Heart right ventricle (tissue), 16 donors: ENCODE measurements around the gene C1orf167. TPM values are rescaled to one million over a fixed set of nuclear protein-coding genes. Genes with fewer than 3 reads are reported as not detected.
A peak's percentile ranks its signal among the peaks of the same experiment; 100 is the strongest.

Experiments
- ATAC-seq, 8 donors: fragments of 200-7000 bp; cut with Tn5 transposase; one replicate each; pipeline ENCODE4 v1.9.1; 2020; ENCODE audit warnings: mild to moderate bottlenecking in 8 of 8, moderate library complexity in 8 of 8, moderate number of reproducible peaks in 1 of 8
- DNase-seq, 2 donors: peaks; one replicate each; pipeline ENCODE4 v3.0.0-alpha.2; 2020
- H3K27ac ChIP-seq, 10 donors: fragments of 200-600 bp; sonication (generic) in 2 of 10; one replicate each; pipeline versions ENCODE4 v1.5.0 to v1.8.0; 2020 to 2022; ENCODE audit warnings: mild to moderate bottlenecking in 3 of 10
- H3K27me3 ChIP-seq, 7 donors: fragments of 200-600 bp; one replicate each; pipeline ENCODE4 v1.8.0; 2021 to 2022; ENCODE audit warnings: mild to moderate bottlenecking in 2 of 7
- H3K36me3 ChIP-seq, 9 donors: fragments of 200-600 bp; sonication (generic) in 1 of 9; one replicate each; pipeline versions ENCODE4 v1.5.0 to v1.8.0; 2020 to 2022; ENCODE audit warnings: mild to moderate bottlenecking in 2 of 9
- H3K4me1 ChIP-seq, 9 donors: fragments of 200-600 bp; sonication (generic) in 1 of 9; one replicate each; pipeline versions ENCODE4 v1.5.0 to v1.8.0; 2020 to 2022; ENCODE audit warnings: mild to moderate bottlenecking in 4 of 9
- H3K4me3 ChIP-seq, 10 donors: fragments of 200-600 bp; sonication (generic) in 2 of 10; one replicate each; pipeline versions ENCODE4 v1.5.0 to v1.8.0; 2020 to 2022; ENCODE audit warnings: mild to moderate bottlenecking in 7 of 10, moderate library complexity in 2 of 10
- H3K9me3 ChIP-seq, 11 donors: fragments of 200-600 bp in 10 of 11; sonication (generic) in 2 of 11; one replicate each; pipeline versions ENCODE4 v1.5.0 to v1.8.0; 2013 to 2022; ENCODE audit warnings: mild to moderate bottlenecking in 2 of 11, control low read depth in 1 of 11, moderate library complexity in 1 of 11
- CTCF ChIP-seq, 9 donors: fragments of 200-600 bp; sonication (generic) in 2 of 9; IDR thresholded peaks; one replicate each; pipeline versions ENCODE4 v1.5.0 to v1.8.0; 2021 to 2022; ENCODE audit warnings: antibody characterized with exemption in 9 of 9, mild to moderate bottlenecking in 5 of 9, moderate library complexity in 1 of 9
- WGBS, 2 donors: extraction: QIAGEN DNeasy Blood & Tissue Kit; methylation state at CpG; one replicate each; pipeline ENCODE4 v1.1.7; 2013; ENCODE audit warnings: inconsistent platforms in 1 of 2; 5-methylcytosine and 5-hydroxymethylcytosine counted together
- intact Hi-C, 10 donors: fragments of 100-400 bp; cut with DNase I; formaldehyde crosslinking; loops; one replicate each; pipeline versions ENCODE4 v1.11.1 to v1.14.2; 2022
- polyA plus RNA-seq, 2 donors: library from polyadenylated mRNA; stranded (reverse); fragments of 200-250 nt; gene quantifications; one replicate each; pipeline ENCODE4 v1.2.3, GENCODE V29; 2013
- total RNA-seq, 10 donors: library from RNA; stranded (reverse); fragmentation: NEBNext Ultra II Directional in 3 of 10; extraction: Animal tissue kit (Norgen Biotek cat#: 25700) in 3 of 10; gene quantifications; one replicate each; pipeline versions ENCODE4 v1.2.1 to v1.2.4, GENCODE V29; 2021 to 2023
- donor health status: Arrhythmogenic right ventricular cardiomyopathy.
- donor health status: ischemic (EF 13 %, LVEDD 7.1; RV severe dilation, severe dysfunction).
- donor health status: healthy with polysubstance abuse.
- donor health status: DM: no; HTN: yes; CAD: no.
- donor health status: DM: no; HTN: no; CAD: no.
- donor health status: ischemic (EF 25% LVEDD 6.9; RV normal size, moderate dysfunction).
- donor health status: ischemic (EF 25% LVEDD 5.7; RV mildly dilated, moderate dysfunction).
- donor health status: healthy.
- donor health status: DM: yes; HTN: yes; CAD: no.
- donor health status: Ischemic cardiomyopathy.
- donor health status: ischemic (EF 35%, LVEDD 5.7; RV mildly dilated, moderate dysfunction).
- donor health status: nonischemic (EF 11% LVEDD 7.7; RV severe dilation, severe dysfunction).
- donor health status: DM: yes; HTN: yes; CAD: no.
- donor health status: PGD.
- donor health status: ischemic (EF 29% LVEDD 5.4; RV normal size, mild dysfunction).
- donor health status: nonischemic (EF 23%, LVEDD 6.1; RV moderate dilation, normal function).

C1orf167 gene
- total and polyA plus RNA-seq, 12 donors, result 2.4 to 12.8 (median 5.7) TPM

GRCh38 chr1:11805422-11806306, 43.7 kb downstream of the C1orf167 start, which contains the start of the genes CLCN6 and MTHFR:
TSS of gene CLCN6 (plus strand) at chr1:11806191. CDS start at chr1:11806263, 72 bp downstream.
TSS of gene MTHFR (minus strand) at chr1:11805964. CDS start at chr1:11803116, 2,848 bp downstream.
- TF ChIP-seq CTCF (IDR thresholded peaks at IDR 0.05), result no peak
- Histone ChIP-seq H3K27me3 (no peaks in the 10 kb centered on the region), H3K4me3 (peak within 1 kb of the TSS; percentile 62 to 96 (median 80)), H3K27ac (peak within 1 kb of the TSS; percentile 96 to 100 (median 99)), H3K9me3 (no peaks in the 10 kb centered on the region), H3K36me3 (peaks cover 0 to 45% (median 18%) of the 10 kb centered on the region in 9 donors), H3K4me1 (peaks cover 16 to 75% (median 66%) of the 10 kb centered on the region in 9 donors)
- ATAC-seq (peak; percentile 86 to 92 (median 88)), DNase-seq (peak; percentile 99)
- WGBS, 2 donors, result 1% methylated on average over 70 to 72 of the region's 72 CpGs
- intact Hi-C loops, result loop anchor here in 4 of 10 donors (2.0 to 5.0 kb wide), 3 partner anchors 15 to 68 kb away; partner anchors contain the start of gene AGTRAP (in 1 of the 4)

DNA sequence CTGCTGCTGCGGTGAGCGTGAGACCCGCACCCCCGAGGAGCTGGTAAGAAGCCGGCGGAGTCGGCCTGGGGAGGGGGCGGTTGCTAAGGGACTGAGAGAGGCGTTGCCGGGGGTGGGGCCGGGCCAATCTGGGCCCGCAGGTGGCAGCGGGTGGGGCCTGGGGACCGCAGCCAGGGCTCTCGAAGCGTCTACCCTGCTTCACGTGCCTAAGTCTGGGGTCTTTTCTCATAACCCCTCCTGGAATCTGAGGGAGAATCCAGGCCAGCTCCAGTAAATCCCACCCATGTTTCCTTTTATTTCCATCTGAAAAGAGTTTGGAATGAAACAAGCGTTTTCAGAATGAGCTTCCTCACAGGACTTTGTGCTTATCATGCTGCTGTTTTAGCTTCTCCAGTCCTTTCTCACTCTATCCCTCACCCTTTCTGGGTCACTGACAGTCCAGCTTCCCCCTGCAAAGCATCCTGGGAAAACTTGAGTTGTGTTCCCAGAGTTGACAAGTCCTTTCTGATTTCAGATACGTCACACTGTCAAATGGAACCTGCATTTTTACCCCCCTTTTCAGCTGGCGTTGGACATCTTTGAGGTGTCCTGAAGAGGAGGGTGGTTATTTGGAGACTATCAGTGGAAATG, 44.4 kb downstream of the C1orf167 start:
- no peak for TF ChIP-seq CTCF (IDR thresholded peaks at IDR 0.05)
- intact Hi-C loops, result loop anchor here in 2 of 10 donors (2.0 to 5.0 kb wide), 2 partner anchors 20 to 69 kb away; partner anchors contain the start of gene AGTRAP (in 1 of the 2)
- Histone ChIP-seq H3K4me3 (peak overlapping the region; percentile 56 to 96 (median 79)), H3K9me3 (no peaks in the 10 kb centered on the region), H3K36me3 (peaks cover 0 to 45% (median 14%) of the 10 kb centered on the region in 9 donors), H3K27me3 (no peaks in the 10 kb centered on the region), H3K4me1 (peaks cover 16 to 67% (median 58%) of the 10 kb centered on the region in 9 donors), H3K27ac (peak overlapping the region; percentile 96 to 100 (median 99))
- DNase-seq (peak in 1 of 2 donors; percentile 58), ATAC-seq (peak; percentile 6 to 37 (median 28))
- 0 to 1% methylated on average over 20 of the region's 20 CpGs for WGBS, 2 donors

- intact Hi-C loops, result loop anchor here in 2 of 10 donors (2.0 to 5.0 kb wide), 2 partner anchors 20 to 70 kb away; partner anchors contain the start of gene AGTRAP (in 1 of the 2)
- peak overlapping the region in 9 of 10 donors; percentile 56 to 96 (median 79) for H3K4me3 ChIP-seq
- no peaks in the 10 kb centered on the region for H3K27me3 ChIP-seq
- H3K9me3 ChIP-seq, result no peaks in the 10 kb centered on the region
- TF ChIP-seq CTCF (IDR thresholded peaks at IDR 0.05), result no peak
- ATAC-seq (no peak), DNase-seq (no peak)
- peaks cover 0 to 50% (median 14%) of the 10 kb centered on the region in 9 donors for H3K36me3 ChIP-seq
- peak overlapping the region; percentile 96 to 100 (median 99) for H3K27ac ChIP-seq
- 49 to 59% methylated on average over 2 of the region's 2 CpGs for WGBS, 2 donors
- H3K4me1 ChIP-seq, result peaks cover 16 to 60% (median 52%) of the 10 kb centered on the region in 9 donors
These were observed 45.1 kb downstream of the C1orf167 start for GRCh38 chr1:11807133-11807532.

GRCh38 chr1:11813021-11813420, 51.0 kb downstream of the C1orf167 start:
- intact Hi-C loops, result loop anchor here in 1 of 10 donors (10.0 kb wide), 1 partner anchor 68 kb away; no protein-coding TSS in a partner anchor
- no peak overlapping the region for H3K4me3 ChIP-seq
- H3K27me3 ChIP-seq, result no peaks in the 10 kb centered on the region
- 88 to 95% methylated on average over 5 of the region's 5 CpGs for WGBS, 2 donors
- DNase-seq, result no peak
- ATAC-seq, result no peak
- peaks cover 0 to 36% (median 9%) of the 10 kb centered on the region in 9 donors for H3K4me1 ChIP-seq
- H3K36me3 ChIP-seq, result peaks cover 0 to 95% (median 35%) of the 10 kb centered on the region in 9 donors
- TF ChIP-seq CTCF (IDR thresholded peaks at IDR 0.05), result no peak
- no peaks in the 10 kb centered on the region for H3K9me3 ChIP-seq
- no peak overlapping the region for H3K27ac ChIP-seq
